ENCODE measurements around the gene LYPD6B. TPM values are rescaled to one million over a fixed set of nuclear protein-coding genes. Genes with fewer than 3 reads are reported as not detected.

LYPD6B gene
- total and polyA plus RNA-seq, 2 experiments from 2014 or later, result 1.7 to 3.6 TPM

DNA sequence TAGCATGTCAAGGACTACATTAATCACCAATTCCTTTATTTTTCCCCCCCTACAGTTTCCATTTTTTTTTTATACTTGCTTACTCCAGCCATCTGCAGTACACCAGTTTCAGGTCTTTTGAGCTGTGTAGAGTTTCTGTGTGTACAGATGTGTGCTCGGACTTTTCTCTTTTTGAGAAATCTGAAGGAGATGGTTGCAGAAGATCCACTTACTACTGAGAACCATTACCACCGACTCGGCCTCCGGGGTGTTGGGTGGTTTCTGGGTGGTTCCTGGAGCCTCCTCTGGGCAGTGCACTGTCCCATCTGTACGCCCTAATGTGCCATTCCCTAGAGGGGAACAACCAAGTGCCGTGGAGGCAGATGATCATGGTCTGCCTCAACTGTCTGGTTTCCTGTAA lies 15.4 kb upstream of the LYPD6B start:
- TF ChIP-seq NANOG (IDR thresholded peaks at IDR 0.05; ENCODE audit: borderline replicate concordance), result no peak
- TF ChIP-seq STAT1 (IDR thresholded peaks at IDR 0.05; ENCODE audit: unreplicated experiment), result no peak
- TF ChIP-seq EZH2phosphoT487 (IDR thresholded peaks at IDR 0.05; ENCODE audit: unreplicated experiment), result no peak
- no peaks in the 10 kb centered on the region for H3F3A ChIP-seq (replicated peaks; ENCODE audit: low read depth)

DNA sequence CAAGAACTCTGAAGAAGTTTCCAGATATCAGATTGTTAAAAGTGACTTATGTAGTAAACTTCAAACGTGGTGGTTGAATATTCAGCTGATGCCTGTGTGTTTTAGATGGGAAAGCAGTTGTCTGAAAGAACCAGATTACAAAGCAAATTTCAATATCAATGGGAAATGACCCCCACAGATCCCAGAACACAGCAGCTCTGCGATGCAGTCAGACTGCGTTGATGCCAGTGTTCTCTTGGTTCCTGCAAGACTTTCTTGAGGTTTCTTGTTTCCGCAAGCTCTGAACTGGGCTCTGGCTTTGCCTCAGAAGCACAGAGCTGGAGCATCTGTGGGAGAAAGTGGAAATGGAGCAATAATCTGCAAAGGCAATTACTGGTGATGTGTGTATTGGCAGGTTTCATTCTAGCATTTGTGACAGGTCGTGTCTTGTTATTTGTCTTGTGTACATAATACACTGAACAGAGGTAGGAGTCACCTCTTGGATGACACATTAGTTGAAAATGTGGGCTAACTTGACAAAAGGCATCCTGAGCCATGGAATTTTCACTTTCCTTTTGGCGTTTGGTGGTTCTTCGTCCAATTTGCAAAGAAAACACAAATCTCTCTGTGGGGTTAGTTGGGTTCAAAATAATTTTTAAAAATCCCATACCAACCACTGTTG lies 10.8 kb upstream of the LYPD6B start:
- Histone ChIP-seq H3K36me3 (ENCODE audit: insufficient read depth) (no peaks in the 10 kb centered on the region), H3F3A (replicated peaks; ENCODE audit: low read depth) (no peaks in the 10 kb centered on the region), H4K20me1 (replicated peaks; ENCODE audit: insufficient read depth) (no peaks in the 10 kb centered on the region), H3K79me2 (replicated peaks; ENCODE audit: insufficient read depth) (no peaks in the 10 kb centered on the region), H3K4me3 (no peak overlapping the region), H3K9me2 (ENCODE audit: insufficient read depth) (no peaks in the 10 kb centered on the region), H3K4me2 (0 out of 2 replicates have a peak overlapping the region, but pooled peaks have one; percentile 28), H2AFZ (no peak overlapping the region), H3K27ac (ENCODE audit: low read depth) (no peak overlapping the region), H3K4me1 (ENCODE audit: insufficient read depth) (peaks cover 34% of the 10 kb centered on the region), H3K27me3 (ENCODE audit: insufficient read depth) (no peaks in the 10 kb centered on the region)
- Mint-ChIP-seq H3K4me1 (peaks cover 31% of the 10 kb centered on the region), H3K36me3 (ENCODE audit: low read depth) (no peaks in the 10 kb centered on the region), H3K4me3 (no peak overlapping the region), H3K27ac (no peak overlapping the region), H3K9me3 (no peaks in the 10 kb centered on the region), H3K27me3 (ENCODE audit: insufficient read depth, low read depth, poor library complexity) (peaks cover 8% of the 10 kb centered on the region)
- ATAC-seq (peak; percentile 68), DNase-seq (ENCODE audit: low spot score) (peak; percentile 55)
- no peak for TF ChIP-seq ZNF331 (CRISPR knock-in tag; IDR thresholded peaks at IDR 0.05; ENCODE audit: low read depth)
- TF ChIP-seq, protein P1, sequence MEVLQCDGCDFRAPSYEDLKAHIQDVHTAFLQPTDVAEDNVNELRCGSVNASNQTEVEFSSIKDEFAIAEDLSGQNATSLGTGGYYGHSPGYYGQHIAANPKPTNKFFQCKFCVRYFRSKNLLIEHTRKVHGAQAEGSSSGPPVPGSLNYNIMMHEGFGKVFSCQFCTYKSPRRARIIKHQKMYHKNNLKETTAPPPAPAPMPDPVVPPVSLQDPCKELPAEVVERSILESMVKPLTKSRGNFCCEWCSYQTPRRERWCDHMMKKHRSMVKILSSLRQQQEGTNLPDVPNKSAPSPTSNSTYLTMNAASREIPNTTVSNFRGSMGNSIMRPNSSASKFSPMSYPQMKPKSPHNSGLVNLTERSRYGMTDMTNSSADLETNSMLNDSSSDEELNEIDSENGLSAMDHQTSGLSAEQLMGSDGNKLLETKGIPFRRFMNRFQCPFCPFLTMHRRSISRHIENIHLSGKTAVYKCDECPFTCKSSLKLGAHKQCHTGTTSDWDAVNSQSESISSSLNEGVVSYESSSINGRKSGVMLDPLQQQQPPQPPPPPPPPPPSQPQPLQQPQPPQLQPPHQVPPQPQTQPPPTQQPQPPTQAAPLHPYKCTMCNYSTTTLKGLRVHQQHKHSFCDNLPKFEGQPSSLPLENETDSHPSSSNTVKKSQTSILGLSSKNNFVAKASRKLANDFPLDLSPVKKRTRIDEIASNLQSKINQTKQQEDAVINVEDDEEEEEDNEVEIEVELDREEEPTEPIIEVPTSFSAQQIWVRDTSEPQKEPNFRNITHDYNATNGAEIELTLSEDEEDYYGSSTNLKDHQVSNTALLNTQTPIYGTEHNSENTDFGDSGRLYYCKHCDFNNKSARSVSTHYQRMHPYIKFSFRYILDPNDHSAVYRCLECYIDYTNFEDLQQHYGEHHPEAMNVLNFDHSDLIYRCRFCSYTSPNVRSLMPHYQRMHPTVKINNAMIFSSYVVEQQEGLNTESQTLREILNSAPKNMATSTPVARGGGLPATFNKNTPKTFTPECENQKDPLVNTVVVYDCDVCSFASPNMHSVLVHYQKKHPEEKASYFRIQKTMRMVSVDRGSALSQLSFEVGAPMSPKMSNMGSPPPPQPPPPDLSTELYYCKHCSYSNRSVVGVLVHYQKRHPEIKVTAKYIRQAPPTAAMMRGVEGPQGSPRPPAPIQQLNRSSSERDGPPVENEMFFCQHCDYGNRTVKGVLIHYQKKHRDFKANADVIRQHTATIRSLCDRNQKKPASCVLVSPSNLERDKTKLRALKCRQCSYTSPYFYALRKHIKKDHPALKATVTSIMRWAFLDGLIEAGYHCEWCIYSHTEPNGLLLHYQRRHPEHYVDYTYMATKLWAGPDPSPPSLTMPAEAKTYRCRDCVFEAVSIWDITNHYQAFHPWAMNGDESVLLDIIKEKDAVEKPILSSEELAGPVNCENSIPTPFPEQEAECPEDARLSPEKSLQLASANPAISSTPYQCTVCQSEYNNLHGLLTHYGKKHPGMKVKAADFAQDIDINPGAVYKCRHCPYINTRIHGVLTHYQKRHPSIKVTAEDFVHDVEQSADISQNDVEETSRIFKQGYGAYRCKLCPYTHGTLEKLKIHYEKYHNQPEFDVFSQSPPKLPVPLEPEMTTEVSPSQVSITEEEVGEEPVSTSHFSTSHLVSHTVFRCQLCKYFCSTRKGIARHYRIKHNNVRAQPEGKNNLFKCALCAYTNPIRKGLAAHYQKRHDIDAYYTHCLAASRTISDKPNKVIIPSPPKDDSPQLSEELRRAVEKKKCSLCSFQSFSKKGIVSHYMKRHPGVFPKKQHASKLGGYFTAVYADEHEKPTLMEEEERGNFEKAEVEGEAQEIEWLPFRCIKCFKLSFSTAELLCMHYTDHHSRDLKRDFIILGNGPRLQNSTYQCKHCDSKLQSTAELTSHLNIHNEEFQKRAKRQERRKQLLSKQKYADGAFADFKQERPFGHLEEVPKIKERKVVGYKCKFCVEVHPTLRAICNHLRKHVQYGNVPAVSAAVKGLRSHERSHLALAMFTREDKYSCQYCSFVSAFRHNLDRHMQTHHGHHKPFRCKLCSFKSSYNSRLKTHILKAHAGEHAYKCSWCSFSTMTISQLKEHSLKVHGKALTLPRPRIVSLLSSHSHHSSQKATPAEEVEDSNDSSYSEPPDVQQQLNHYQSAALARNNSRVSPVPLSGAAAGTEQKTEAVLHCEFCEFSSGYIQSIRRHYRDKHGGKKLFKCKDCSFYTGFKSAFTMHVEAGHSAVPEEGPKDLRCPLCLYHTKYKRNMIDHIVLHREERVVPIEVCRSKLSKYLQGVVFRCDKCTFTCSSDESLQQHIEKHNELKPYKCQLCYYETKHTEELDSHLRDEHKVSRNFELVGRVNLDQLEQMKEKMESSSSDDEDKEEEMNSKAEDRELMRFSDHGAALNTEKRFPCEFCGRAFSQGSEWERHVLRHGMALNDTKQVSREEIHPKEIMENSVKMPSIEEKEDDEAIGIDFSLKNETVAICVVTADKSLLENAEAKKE (CRISPR knock-in tag; IDR thresholded peaks at IDR 0.05), result no peak
- no peak for TF ChIP-seq NANOG (IDR thresholded peaks at IDR 0.05; ENCODE audit: borderline replicate concordance)
- TF ChIP-seq, protein P2, sequence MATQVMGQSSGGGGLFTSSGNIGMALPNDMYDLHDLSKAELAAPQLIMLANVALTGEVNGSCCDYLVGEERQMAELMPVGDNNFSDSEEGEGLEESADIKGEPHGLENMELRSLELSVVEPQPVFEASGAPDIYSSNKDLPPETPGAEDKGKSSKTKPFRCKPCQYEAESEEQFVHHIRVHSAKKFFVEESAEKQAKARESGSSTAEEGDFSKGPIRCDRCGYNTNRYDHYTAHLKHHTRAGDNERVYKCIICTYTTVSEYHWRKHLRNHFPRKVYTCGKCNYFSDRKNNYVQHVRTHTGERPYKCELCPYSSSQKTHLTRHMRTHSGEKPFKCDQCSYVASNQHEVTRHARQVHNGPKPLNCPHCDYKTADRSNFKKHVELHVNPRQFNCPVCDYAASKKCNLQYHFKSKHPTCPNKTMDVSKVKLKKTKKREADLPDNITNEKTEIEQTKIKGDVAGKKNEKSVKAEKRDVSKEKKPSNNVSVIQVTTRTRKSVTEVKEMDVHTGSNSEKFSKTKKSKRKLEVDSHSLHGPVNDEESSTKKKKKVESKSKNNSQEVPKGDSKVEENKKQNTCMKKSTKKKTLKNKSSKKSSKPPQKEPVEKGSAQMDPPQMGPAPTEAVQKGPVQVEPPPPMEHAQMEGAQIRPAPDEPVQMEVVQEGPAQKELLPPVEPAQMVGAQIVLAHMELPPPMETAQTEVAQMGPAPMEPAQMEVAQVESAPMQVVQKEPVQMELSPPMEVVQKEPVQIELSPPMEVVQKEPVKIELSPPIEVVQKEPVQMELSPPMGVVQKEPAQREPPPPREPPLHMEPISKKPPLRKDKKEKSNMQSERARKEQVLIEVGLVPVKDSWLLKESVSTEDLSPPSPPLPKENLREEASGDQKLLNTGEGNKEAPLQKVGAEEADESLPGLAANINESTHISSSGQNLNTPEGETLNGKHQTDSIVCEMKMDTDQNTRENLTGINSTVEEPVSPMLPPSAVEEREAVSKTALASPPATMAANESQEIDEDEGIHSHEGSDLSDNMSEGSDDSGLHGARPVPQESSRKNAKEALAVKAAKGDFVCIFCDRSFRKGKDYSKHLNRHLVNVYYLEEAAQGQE (IDR thresholded peaks at IDR 0.05; ENCODE audit: unreplicated experiment), result no peak
- TF ChIP-seq JUNB (IDR thresholded peaks at IDR 0.05; ENCODE audit: unreplicated experiment), result no peak
- no peak for TF ChIP-seq ZNF114 (CRISPR knock-in tag; IDR thresholded peaks at IDR 0.05)
- TF ChIP-seq, protein P3, sequence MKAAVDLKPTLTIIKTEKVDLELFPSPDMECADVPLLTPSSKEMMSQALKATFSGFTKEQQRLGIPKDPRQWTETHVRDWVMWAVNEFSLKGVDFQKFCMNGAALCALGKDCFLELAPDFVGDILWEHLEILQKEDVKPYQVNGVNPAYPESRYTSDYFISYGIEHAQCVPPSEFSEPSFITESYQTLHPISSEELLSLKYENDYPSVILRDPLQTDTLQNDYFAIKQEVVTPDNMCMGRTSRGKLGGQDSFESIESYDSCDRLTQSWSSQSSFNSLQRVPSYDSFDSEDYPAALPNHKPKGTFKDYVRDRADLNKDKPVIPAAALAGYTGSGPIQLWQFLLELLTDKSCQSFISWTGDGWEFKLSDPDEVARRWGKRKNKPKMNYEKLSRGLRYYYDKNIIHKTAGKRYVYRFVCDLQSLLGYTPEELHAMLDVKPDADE (IDR thresholded peaks at IDR 0.05), result no peak

More for the DNA sequence above, 15.4 kb upstream of the LYPD6B start:
- no peaks in the 10 kb centered on the region for H4K20me1 ChIP-seq (replicated peaks; ENCODE audit: insufficient read depth)
- H3K27ac ChIP-seq (ENCODE audit: low read depth), result no peak overlapping the region
- no peak overlapping the region for H2AFZ ChIP-seq
- Mint-ChIP-seq H3K27ac (no peak overlapping the region), H3K36me3 (ENCODE audit: low read depth) (no peaks in the 10 kb centered on the region), H3K4me3 (no peak overlapping the region), H3K9me3 (no peaks in the 10 kb centered on the region), H3K4me1 (peaks cover 15% of the 10 kb centered on the region), H3K27me3 (ENCODE audit: insufficient read depth, low read depth, poor library complexity) (peaks cover 7% of the 10 kb centered on the region)
- no peaks in the 10 kb centered on the region for H3K36me3 ChIP-seq (ENCODE audit: insufficient read depth)
- H3K79me2 ChIP-seq (replicated peaks; ENCODE audit: insufficient read depth), result no peaks in the 10 kb centered on the region
- DNase-seq (ENCODE audit: low spot score), result no peak
- ATAC-seq, result no peak
- no peaks in the 10 kb centered on the region for H3K9me2 ChIP-seq (ENCODE audit: insufficient read depth)
- H3K27me3 ChIP-seq (ENCODE audit: insufficient read depth), result no peaks in the 10 kb centered on the region
- peaks cover 16% of the 10 kb centered on the region for H3K4me1 ChIP-seq (ENCODE audit: insufficient read depth)
- no peak overlapping the region for H3K4me2 ChIP-seq
- no peak overlapping the region for H3K4me3 ChIP-seq
